NT2/D1 (cell line): Measurements from ENCODE around the gene ST6GALNAC3.

Experiments used
- SUZ12 ChIP-seq: IDR thresholded peaks from 2 replicates; pipeline ENCODE4 v1.6.1; 2011; ENCODE audit not compliant: insufficient read length, insufficient read depth; ENCODE audit errors: extremely low read depth
- YY1 ChIP-seq: IDR thresholded peaks from 2 replicates; pipeline ENCODE4 v1.6.1; 2011; ENCODE audit not compliant: insufficient read length, insufficient read depth
- ZNF274 ChIP-seq: IDR thresholded peaks from 2 replicates; pipeline ENCODE4 v1.6.1; 2011; ENCODE audit warnings: mild to moderate bottlenecking, low read depth, low read length

DNA sequence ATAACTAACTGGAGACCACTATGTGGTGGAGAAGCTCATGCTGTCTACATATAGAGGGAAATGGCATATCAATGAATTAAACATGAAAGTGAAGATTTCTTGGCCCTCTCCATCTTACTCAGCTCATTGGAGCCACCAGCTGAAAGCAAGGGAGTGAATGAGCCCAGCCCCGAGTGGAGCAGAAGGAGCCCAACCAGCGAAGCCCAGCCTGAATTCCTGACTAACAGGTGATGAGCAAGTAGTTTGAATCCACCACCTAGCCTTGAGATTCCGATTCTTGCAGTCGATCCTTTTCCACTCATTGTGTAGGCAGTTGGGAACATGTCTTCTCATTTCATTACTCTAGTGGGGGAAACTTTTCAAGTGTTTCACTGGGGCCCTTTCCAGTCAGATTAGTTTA, 18.6 kb upstream of the ST6GALNAC3 start:
- TF ChIP-seq YY1 (no peak), ZNF274 (no peak), SUZ12 (no peak)
